Measurements from ENCODE around the gene GREB1.

The GREB1 gene

DNA sequence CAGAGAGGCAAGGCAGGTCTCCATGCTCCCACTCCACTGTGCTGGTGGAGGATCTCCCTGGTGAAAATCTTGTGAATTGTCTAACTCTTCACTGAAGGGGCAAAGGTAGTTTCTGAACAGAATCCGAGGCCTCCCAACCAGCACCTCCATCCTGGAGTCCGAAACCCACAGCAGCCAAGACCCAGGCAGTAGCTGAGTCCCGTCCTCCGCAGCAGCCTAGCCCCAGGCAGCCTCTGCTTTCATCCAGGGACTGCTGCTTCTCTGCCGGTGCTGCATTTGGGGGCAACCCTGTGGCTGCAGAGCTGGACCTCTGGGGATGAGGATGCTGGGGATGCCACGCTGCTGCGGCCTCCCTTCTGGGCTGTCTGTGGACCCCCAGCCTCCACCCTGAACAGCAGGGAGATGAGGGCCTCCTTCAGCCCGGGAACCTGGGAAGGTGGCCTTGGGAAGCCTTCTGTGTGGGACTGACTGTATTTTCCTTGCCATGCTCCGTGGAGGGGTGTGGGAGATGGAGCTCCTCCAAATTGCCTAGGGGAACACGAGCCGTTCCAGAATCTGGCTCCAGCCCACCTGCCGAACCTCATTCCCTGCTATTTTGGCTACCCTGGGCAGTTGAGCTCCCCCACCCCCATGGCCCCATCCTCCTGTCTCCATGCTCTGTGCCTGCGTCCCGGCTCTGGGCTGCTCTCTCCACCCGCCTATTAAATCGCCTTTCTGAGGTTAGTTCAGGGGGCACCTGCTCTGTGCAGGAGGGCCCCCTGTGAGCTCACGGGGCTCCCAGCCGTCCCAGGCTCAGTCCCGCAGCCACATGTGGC is 48.2 kb downstream of the GREB1 start:
- DNase-seq = no peak

DNA sequence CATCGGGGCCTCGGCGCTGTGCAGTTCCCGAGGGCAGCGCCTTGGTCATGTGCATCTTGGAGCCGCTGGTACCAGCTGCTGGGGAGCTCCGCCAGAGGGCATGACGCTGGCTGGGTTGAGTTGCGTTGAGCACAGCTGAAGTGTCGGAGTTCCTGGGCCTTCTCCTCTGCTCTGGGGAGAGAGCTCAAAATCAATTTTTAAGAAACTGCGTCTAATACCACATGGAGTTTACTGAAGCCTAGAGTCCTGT is 48.7 kb downstream of the GREB1 start:
- no peak for DNase-seq

DNA sequence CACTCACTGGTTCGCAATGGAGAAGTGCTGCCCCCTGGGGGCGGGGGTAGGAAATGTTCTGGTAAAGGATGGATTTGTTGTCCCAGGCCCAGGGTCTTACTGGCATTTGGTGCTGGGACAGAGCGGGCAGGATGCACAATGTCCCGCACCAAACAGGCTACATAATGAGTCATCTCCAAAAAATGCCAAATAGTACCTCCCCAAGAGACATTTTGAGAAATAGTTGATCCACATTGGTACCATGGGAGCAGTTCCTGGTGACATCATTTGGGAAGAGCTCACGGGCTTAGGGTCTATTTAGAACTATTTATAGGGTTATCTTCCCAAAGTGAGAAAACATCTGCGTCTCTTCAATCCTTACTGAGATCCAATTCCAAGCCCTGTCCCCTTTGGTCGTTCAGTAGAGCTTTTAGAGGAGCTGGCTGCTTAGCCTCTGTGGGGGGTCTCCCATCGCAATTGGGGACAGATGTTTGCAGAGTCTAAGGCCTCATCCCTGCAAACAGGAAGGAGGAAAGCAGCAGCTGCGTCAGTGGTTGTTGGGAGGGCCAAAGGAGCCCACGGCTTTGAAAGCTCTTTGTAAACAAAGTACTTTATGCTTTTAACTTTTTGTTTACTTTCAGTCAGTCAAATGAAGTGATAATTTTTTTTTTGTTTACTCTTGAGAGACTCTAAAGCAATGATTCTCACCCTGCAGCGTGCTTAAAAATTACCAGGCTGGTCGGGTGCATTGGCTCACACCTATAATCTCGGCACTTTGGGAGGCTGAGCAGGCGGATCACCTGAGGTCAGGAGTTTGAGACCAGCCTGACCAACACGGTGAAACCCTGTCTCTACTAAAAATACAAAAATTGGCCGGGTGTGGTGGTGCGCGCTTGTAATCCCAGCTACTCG is 49.3 kb downstream of the GREB1 start:
- peak; percentile 68 for DNase-seq

DNA sequence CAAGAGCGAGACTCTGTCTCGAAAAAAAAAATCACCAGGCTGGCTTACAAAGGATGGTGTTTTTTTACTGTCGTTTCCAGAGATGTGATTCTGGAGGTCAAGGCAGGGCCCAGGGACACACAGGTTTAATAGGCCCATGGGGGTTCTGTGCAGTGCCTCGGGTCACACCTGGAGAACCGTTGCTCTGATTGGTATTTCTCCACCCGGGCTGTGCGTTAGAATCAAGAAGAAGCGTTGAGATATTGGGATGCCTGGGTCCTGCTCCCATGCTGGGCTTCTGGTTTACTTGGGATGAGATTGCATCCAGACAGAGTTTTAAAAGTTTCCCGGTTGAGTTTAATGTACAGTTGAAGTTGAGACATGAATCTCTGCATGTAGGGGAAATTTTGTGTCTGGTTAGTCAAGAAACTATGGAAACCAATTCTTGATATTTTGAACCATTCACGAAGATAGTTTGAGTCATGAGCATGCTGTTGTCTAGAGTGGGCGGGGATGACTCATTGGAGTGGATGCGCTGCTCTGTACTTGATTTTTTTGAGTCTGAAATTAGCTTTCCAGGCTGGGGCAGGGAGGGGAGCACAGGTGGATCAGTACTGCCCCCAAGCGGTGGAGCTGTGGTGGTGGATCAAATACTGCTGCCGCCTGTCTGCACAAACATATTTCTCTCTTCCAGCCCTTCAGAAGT is 50.1 kb downstream of the GREB1 start:
- DNase-seq = peak; percentile 89

DNA sequence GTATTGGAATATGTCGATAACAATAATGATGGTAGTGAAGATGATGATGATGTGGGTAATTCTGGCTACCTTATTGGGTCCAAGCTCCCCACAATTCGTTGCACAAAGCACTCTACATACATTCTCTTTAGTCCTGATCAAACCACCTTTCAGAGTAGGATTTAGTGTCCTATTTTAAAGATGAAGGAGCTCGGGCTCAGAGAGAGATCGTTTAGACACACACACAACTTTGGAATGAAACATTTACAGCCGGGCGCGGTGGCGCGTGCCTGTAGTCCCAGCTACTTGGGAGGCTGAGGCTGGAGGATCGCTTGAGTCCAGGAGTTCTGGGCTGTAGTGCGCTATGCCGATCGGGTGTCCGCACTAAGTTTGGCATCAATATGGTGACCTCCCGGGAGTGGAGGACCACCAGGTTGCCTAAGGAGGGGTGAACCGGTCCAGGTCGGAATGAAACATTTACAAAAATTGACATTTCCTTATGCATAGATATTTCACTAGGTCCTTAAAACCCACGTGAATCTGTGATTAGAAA is 50.7 kb downstream of the GREB1 start:
- DNase-seq = no peak

DNA sequence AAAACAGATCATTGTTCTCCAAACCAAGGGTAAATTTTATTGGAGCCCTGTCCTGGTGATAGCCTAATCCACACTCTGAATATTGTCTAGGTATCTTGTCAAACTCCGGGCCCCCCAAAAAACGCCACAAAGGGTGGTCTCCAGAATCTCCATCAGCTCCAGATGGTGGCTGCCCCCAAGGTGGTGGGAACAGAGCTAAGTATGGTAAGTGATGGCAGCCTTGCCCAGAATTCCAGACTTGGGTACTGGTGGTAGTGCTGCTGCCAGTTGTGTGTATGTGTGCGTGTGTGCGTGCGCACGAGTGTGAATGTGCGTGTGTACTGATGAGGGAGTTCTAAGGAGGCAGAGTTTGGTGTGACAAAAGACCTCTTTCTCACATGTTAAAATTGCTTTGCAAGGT is 51.2 kb downstream of the GREB1 start:
- DNase-seq = no peak

DNA sequence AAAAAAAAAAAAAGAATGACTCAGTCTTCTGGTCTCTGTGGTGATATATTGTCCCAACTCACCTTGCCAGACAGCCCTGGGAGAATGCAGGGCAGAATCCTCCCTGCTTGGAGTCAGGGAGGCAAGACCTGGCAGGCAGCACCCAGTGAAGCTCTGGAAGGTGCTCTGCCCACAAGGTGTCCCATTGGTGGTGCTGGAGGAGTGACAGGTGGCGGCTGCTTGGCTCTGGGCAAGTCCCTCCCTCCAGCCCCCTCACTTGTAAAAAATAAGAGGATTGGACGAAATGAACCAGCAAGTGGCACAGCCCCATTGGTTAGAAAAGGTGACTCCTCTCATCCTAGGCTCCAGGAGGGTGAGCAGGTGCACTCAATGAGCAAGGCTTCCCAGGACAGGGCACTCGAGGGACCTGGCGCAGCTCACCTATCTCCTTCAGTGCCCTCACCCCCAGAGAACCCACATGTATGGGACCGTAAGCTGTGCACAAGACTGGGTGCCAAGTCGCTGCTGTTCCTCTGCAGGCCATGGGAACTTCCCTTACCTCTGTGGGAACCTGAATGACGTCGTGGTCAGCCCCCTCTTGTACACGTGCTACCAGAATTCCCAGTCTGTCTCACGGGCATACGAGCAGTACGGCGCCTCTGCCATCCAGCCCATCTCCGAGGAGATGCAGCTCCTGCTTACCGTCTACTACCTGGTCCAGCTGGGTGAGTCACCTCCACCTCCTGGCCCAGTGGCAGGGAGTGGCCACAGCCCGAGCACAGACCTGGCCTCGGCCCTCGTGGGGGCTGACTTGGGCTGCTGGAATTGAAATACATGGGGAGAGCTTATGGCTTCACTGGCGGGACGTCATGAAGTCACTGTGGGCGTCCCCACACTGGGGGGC is 54.6 kb downstream of the GREB1 start:
- no peak for DNase-seq

DNA sequence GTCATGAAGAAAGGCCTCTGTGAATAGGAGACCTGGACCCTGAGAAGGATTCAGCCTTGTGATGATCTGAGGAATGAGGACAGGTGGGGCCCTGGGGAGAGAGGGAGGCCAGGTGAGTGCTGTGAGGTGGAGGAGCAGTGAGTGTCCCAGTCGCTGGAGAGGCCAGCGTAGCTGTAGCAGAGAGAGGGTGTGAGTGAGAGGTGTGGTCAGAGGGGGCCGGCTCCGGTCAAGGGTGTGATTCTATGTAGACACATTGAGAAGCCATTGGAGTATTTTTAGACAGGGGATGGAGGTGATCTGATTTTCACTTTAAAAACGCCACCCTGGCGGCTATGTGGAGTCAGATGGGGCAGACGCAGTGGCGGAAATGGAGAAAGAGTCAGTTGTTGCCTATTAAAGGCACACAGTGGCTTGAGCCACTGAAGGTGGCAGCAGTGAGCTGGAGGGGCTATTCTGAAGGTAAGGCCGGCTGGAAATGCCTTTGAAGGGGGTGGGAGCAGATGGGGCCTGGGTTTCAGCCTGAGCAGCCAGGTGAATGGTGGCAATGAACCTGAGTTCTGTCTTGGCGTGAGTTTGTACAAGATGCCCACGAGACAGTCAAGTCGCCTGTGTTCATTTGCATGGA is 55.6 kb downstream of the GREB1 start:
- no peak for DNase-seq

DNA sequence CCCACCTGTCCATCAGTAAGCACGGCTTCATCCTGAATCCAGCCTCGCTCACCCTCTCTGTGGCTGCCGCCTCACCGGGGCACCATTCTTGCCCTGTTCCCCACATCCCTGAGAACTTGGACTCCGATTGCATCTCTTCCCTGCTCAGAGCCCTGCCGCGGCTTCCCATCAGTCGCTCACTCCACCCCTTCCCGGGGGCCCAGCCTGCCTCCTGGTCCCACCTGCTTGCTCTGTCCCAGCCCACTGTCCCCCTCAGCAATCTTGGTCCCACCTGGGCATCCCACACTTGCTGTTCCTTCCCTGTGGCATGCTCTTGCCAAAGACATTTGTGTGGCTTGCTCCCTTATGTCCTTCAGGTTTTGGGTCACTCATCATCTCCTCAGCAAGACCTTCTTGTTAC is 56.3 kb downstream of the GREB1 start:
- no peak for DNase-seq

DNA sequence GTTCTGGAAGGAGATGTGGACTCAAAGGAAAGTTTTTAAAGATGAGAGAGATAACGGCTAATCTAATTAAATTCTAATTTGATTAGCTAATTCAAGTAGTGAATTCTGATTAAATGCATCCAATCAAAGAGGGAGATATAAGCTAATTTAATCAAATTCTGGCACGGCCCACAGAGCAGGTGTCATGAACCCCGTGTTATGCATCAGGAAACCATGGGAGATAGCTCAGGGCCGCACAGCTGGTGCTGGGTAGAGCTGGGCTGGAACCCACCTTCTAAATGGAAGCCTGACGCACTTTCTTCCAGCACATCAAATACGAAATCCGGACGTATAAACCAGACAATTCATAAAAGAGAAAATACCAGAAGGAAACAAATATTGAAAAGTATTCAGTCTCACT is 57.2 kb downstream of the GREB1 start:
- DNase-seq = no peak

DNA sequence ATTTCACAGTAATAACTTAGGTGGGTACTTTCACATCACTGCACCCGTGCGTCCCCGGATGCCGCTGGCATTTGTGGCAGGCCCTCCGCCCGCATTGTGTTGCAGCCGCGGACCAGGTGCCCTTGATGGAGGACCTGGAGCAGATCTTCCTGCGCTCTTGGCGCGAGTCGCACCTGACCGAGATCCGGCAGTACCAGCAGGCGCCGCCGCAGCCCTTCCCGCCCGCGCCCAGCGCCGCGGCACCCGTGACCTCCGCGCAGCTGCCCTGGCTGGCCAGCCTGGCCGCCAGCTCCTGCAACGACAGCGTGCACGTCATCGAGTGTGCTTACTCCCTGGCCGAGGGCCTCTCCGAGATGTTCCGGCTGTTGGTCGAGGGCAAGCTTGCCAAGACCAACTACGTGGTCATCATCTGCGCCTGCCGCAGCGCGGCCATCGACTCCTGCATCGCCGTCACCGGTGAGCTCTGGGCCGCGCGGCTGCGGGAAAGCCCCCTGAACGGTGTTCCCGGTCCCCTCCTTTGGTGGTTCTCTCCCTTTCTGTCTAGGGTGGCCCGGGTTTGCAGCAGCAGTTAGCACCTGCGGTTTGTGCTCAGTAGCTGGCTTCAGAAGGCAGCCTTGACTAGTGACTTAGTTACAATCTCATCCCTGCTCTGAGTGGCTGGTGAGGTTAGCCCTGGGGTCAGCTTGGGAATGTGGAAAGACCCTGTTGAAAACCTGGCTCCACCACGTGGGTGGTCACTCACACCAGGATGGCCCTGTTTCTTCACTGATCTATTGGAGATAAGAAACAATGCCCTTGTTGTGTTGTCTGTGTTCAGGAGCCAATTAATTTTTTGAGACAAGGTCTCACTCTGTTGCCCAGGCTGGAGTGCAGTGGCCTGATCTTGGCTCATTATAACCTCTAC is 59.1 kb downstream of the GREB1 start:
- no peak for DNase-seq

DNA sequence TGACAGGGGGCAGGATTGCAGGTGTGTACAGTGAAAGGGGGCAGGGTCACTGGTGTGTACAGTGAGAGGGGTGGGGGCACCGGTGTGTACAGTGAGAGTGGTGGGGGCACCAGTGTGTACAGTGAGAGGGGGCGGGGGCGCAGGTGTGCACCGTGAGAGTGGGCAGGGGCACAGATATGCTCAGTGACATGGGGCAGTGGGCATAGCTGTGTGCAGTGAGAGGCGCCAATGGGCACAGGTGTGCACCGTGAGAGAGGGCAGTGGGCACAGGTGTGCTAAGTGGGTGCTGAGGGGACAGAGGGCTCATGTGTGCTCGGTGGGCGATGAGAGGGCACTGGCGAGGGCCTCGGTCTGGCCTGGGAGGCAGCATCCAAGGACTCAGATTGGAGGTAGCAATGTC is 63.0 kb downstream of the GREB1 start:
- no peak for DNase-seq

DNA sequence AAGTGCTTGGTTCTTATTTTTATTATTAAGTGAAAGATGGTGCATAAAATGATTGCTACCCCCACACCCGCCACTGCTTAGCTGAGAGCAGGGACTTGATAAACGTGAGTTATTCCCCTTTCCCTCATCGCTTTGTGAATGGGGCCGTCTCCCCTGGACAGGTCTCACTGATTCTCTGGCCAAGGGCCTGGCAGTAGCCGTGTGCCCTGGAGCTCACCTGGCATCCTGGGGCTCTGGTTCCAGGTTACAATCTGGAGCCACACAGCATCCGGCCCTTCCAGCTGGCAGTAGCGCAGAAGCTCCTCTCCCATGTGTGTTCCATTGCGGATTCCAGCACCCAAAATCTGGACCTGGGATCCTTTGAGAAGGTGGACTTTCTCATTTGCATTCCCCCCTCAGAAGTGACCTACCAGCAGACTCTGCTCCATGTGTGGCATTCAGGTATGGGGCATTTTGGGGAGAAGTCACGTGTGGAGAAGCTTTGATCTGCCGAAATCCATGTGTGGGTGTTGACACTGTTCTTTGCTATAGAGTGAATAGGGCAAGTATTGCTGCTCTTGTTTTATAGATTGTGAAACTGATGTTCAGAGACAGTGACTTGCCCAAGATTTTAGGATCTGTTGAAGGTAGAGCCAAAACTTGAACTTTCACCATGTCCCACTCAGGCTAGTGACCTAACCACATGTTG is 63.8 kb downstream of the GREB1 start:
- DNase-seq = no peak

DNA sequence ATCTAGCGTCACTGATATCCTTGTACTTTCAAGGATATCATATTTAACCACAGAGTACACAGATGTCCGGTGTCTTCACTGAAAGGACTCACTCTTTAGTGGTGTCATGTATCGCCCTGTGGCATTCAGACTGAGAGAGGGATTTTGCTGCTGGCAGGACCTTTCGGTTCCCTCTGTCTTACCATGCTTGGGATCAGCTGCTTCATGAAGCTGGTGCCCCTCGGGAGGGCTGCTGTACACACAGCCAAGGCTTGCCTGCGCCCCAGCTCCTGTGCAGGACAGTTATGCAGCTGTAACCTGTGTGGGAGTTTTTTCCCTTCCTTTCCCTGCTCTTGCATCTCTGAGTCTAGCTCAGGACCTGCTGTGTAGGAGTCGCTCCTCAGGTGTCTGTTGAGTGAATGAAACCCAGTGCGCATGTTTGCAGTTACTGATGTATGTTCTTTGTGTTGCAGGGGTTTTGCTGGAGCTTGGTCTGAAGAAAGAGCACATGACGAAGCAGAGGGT is 64.4 kb downstream of the GREB1 start:
- no peak for DNase-seq

DNA sequence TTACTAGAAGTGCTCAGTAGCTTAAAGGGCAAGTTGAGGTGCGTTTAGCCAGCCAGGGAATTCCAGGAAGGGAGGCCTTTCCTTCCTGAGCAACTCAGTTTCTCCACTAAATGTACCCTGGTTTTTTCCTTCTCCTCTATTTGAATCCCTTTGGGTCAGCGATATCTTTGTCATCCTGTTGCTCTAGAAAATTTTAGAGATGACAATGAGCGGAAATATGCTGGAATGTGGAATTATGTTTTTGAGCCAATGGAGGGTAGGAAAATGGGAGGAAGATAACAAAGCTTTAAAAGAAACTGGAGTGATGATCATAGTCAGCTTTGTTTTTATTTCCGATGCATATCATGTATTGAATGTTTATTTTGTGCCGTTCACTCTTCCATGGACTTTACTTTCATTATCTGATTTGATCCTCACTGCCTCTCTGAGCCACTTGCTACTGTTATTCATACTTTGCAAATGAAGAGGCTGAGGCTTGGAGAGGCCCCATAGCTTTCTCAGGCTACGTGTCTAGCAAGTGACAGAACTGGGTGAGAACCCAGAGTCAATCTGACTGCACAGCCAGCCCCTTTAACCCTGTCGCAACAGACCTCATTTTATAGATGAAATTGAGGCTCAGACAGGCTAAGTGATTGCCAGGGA is 68.8 kb downstream of the GREB1 start:
- DNase-seq = no peak

DNA sequence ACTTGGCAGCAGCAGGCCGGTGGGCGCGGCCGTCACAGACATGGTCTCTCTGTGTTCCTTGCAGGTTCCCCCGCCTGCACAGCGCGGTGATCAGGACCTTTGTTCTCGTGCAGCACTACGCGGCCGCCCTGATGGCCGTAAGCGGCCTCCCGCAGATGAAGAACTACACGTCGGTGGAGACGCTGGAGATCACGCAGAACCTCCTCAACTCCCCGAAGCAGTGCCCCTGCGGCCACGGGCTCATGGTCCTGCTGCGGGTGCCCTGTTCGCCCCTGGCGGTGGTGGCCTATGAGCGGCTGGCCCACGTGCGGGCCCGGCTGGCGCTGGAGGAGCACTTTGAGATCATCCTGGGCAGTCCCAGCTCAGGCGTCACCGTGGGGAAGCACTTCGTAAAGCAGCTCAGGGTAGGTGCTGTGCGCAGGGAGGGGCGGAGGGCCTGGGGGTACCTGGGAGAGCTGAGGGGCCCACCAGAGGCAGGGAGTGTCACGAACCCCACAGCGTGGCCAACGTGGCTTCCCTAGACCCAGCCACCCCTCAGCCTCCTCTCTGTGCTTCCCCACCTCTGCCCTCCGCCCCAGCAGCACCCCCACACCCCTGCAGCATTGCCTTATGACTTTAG is 76.9 kb downstream of the GREB1 start:
- DNase-seq = no peak

DNA sequence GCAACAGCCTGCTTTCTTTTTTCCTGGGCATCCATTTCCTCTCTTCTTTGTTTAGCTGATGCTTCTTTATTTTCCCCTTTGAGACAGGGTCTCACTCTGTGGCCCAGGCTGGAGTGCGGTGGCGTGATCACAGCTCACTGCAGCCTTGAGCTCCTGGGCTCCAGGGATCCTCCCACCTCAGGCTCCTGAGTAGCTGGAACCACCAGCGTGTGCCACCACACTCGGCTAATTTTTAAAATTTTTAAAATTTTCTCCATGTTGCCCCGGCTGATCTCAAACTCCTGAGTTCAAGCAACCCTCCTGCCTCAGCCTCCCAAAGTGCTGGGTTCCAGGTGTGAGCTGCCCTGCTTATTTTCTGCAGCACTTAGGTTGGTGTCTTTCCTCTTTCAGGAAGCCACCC is 77.4 kb downstream of the GREB1 start:
- no peak for DNase-seq

DNA sequence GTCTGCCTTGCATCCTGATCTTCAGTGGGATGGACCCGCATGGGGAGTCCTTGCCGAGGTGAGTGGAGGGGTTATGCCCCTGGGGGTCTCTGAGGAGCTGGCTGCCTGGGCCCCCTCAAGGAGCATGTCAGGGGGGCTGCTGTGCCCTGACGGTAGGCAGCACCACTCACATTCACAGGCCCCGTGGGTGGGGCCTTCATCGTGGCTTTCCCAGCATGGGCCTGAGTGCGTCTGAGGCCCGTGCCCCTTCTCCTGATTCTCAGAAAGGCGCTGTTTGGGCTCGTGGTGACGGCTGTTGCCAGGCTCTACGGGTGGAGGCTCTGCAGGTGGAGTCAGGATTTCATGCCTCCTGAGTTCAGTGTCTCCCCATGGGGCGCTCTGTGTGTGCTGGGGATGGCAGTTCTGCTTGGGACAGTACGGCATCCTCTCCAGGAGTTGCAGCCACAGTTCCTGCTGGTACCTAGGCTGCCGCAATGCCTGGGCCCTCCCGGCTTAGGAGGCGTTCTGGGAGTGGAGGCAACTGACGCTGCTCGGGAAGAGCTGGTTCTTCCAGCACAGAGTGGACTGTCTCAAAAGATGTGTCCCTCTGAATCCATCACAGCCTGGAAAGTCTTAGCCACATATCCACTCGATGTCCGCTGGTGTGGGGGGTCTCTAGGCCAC is 78.8 kb downstream of the GREB1 start:
- no peak for DNase-seq

DNA sequence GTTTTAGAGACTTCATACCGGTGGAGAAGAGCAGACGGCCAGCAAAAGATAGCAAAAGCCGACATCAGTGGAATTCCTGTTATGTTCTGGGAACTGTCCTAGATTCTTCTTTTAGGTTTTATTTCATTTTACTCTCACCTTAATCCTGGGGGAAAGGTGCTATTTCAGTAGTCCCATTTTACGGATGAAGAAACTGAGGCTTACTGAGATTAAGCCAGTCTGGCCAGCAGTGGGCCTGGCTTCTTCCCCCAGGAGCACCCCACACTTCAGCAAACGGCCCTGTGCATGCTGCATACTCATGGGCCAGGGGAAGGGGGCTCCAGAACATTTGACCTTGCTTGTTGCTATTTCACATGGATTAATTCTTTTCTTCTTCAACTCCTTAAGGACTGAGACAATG is 79.5 kb downstream of the GREB1 start:
- no peak for DNase-seq
